ENCODE data around the gene IL26. TPM values are rescaled to one million over a fixed set of nuclear protein-coding genes. Genes with fewer than 3 reads are reported as not detected.

The IL26 gene
- total and polyA plus RNA-seq, 2 donors (not counting 3 experiments of a cell fraction or from before 2014, with no cell fraction given) = not detected

GRCh38 chr12:68200854-68201253, 24.8 kb downstream of the IL26 start:
- intact Hi-C loops (cut with micrococcal nuclease) = no loop called here
- H3K9me1 ChIP-seq (replicated peaks; ENCODE audit: control insufficient read depth, extremely low read depth, insufficient read depth, low read length) = no peaks in the 10 kb centered on the region
- H3K4me3 ChIP-seq (replicated peaks in 1 of 3; ENCODE audit: insufficient read depth in 1 of 3, low read depth in 1 of 3, low read length in 3 of 3) = no peak overlapping the region
- H2AFZ ChIP-seq (ENCODE audit: low read depth, low read length) = no peak overlapping the region
- dilution Hi-C loops (cut with MboI; ENCODE audit: extremely low pct_ligation_motif_present, low sequenced_read_pairs) = no loop called here
- TF ChIP-seq JUN (IDR thresholded peaks at IDR 0.05; ENCODE audit: borderline replicate concordance, insufficient read depth, insufficient read length, low read depth) (no peak), GATA2 (IDR thresholded peaks at IDR 0.05; ENCODE audit: insufficient read depth, insufficient read length, low read depth, low read length) (no peak), EZH2 (IDR thresholded peaks at IDR 0.05; ENCODE audit: borderline replicate concordance, low read depth, low read length, severe bottlenecking) (no peak), MYC (IDR thresholded peaks at IDR 0.05; ENCODE audit: low read depth, low read length) (no peak), MAX (IDR thresholded peaks at IDR 0.05; ENCODE audit: insufficient read depth, insufficient read length) (no peak), POLR2A (IDR thresholded peaks at IDR 0.05; ENCODE audit: low read depth, low read length) (no peak), FOS (IDR thresholded peaks at IDR 0.05; ENCODE audit: borderline replicate concordance, insufficient read depth, low read length) (no peak), POLR2AphosphoS5 (IDR thresholded peaks at IDR 0.05; ENCODE audit: insufficient read depth, low read depth, low read length) (no peak)
- TF ChIP-seq, protein P1, sequence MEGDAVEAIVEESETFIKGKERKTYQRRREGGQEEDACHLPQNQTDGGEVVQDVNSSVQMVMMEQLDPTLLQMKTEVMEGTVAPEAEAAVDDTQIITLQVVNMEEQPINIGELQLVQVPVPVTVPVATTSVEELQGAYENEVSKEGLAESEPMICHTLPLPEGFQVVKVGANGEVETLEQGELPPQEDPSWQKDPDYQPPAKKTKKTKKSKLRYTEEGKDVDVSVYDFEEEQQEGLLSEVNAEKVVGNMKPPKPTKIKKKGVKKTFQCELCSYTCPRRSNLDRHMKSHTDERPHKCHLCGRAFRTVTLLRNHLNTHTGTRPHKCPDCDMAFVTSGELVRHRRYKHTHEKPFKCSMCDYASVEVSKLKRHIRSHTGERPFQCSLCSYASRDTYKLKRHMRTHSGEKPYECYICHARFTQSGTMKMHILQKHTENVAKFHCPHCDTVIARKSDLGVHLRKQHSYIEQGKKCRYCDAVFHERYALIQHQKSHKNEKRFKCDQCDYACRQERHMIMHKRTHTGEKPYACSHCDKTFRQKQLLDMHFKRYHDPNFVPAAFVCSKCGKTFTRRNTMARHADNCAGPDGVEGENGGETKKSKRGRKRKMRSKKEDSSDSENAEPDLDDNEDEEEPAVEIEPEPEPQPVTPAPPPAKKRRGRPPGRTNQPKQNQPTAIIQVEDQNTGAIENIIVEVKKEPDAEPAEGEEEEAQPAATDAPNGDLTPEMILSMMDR (IDR thresholded peaks at IDR 0.05; ENCODE audit: extremely low read depth in 1 of 2, insufficient read depth in 1 of 2, low read depth in 1 of 2, low read length in 2 of 2) = no peak
- no peak overlapping the region for H3K9ac ChIP-seq (replicated peaks; ENCODE audit: extremely low read depth, insufficient read depth, low read length)
- ChIA-PET CTCF (no interaction called here), POLR2A (no interaction called here)
- H3K36me3 ChIP-seq (ENCODE audit: control insufficient read depth in 2 of 2, extremely low read depth in 1 of 2, insufficient read depth in 2 of 2, low read length in 2 of 2) = no peaks in the 10 kb centered on the region
- no peaks in the 10 kb centered on the region for H4K20me1 ChIP-seq (replicated peaks; ENCODE audit: control insufficient read depth, extremely low read depth, insufficient read depth, low read length)
- H3K27ac ChIP-seq (ENCODE audit: insufficient read depth, low read depth, low read length) = no peak overlapping the region
- DNase-seq (ENCODE audit: low read depth, low spot score) (no peak), FAIRE-seq (no peak)
- H3K4me1 ChIP-seq (ENCODE audit: control insufficient read depth, extremely low read depth, insufficient read depth, low read length) = no peaks in the 10 kb centered on the region
- H3K79me2 ChIP-seq (ENCODE audit: control insufficient read depth, insufficient read depth, low read length) = no peaks in the 10 kb centered on the region
- H3K9me3 ChIP-seq (replicated peaks; ENCODE audit: control insufficient read depth, insufficient read depth, low read length) = no peaks in the 10 kb centered on the region
- H3K4me2 ChIP-seq (ENCODE audit: insufficient read depth, low read length) = no peak overlapping the region
- peaks cover 4 to 5% of the 10 kb centered on the region in 2 experiments for H3K27me3 ChIP-seq (ENCODE audit: control insufficient read depth in 2 of 2, insufficient read depth in 2 of 2, low read length in 2 of 2)
- no TSS peak for BruUV-seq (replicated peaks)
